GM12864 (cell line): ENCODE measurements around the gene LARP4B.

Experiments used
- DNase-seq: peaks from one replicate; pipeline ENCODE4 v3.0.0-alpha.2; 2011; ENCODE audit warnings: low read depth
- H3K4me3 ChIP-seq: 2 replicates; pipeline ENCODE4 v1.5.1; 2011; ENCODE audit warnings: mild to moderate bottlenecking, low read depth, low read length, control low read depth
- TF ChIP-seq, protein P1 (sequence below): IDR thresholded peaks from 2 replicates; pipeline ENCODE4 v1.5.1; 2011; ENCODE audit warnings: low read depth, mild to moderate bottlenecking, moderate library complexity, low read length, control low read depth, inconsistent platforms; ENCODE audit errors: missing control alignments

Gene LARP4B

DNA sequence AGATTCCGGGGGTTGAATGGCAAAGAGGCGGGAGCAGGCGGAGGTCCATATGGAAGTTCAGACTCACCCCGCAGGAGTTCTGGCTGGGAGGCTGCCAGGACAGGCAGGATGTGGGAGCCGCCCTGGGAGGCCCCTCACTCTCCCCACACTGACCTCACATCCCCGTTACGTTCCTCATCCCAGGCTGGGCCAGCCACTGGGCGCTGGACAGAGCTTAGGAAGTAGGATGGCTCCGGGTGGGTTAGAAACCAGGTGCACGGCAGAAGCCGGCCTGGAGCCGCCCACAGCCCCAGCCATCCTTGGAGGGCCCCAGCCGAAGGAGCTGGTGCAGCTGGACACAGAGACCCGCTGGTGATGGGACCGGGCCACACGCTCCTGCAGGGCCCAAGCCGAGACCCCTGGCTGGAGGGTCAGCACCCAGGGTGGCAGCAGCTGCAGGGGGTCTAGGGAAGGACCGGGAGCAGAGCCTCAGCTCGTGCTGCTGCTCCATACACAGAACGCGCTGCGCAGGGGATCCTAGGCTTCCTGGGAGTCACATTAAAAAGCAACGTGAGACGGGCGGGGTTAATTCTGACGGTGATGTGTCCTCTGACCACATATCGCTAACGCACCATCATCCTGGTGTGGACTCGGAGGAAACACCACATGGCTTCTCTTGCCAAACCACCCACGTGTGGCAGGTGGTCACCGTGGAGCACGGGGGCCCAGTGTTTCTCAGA, 143.4 kb downstream of the LARP4B start:
- no peak for DNase-seq
- TF ChIP-seq, protein P1, sequence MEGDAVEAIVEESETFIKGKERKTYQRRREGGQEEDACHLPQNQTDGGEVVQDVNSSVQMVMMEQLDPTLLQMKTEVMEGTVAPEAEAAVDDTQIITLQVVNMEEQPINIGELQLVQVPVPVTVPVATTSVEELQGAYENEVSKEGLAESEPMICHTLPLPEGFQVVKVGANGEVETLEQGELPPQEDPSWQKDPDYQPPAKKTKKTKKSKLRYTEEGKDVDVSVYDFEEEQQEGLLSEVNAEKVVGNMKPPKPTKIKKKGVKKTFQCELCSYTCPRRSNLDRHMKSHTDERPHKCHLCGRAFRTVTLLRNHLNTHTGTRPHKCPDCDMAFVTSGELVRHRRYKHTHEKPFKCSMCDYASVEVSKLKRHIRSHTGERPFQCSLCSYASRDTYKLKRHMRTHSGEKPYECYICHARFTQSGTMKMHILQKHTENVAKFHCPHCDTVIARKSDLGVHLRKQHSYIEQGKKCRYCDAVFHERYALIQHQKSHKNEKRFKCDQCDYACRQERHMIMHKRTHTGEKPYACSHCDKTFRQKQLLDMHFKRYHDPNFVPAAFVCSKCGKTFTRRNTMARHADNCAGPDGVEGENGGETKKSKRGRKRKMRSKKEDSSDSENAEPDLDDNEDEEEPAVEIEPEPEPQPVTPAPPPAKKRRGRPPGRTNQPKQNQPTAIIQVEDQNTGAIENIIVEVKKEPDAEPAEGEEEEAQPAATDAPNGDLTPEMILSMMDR = no peak
- no peak overlapping the region for H3K4me3 ChIP-seq

DNA sequence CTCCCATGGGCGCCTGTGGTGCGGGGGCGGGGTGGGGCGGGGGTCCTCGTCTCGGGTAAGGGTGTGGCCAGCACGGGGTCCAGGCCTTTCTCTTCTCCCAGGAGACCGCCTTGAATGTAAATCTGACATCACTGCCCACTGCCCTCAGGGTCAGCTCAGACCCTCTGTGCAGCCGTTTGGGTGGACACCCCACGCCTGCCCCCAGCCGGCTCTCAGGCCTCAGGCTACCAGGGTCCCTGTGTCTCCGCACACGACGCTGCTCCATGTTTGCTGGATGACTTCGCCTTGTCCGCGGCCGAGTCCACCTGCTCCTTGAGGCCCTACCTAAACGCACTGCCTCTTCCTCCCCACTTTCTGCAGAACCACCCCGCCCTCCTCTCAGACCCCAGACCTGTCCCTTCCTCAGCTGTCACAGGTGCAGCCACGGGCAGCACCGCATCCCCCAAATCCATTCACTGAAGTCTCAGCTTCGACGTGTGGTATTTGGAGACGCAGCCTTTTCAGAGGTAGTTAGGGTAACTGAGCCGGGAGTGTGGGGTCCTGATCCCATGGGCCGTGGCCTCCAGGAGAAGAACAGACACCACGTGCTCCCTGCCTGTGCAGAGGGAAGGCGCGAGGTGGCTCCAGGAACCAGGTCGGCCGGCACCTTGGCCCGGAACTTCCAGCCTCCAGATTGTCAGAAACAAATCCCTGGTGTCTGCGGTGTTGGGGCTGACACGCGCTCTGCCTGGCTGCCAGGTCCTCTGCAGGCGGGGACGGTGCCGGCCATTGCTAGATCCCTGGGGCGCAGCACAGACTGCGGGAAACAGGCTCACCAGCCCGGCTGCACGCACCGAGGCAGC, 144.7 kb downstream of the LARP4B start:
- TF ChIP-seq, protein P1 = no peak
- H3K4me3 ChIP-seq = no peak overlapping the region
- DNase-seq = no peak

DNA sequence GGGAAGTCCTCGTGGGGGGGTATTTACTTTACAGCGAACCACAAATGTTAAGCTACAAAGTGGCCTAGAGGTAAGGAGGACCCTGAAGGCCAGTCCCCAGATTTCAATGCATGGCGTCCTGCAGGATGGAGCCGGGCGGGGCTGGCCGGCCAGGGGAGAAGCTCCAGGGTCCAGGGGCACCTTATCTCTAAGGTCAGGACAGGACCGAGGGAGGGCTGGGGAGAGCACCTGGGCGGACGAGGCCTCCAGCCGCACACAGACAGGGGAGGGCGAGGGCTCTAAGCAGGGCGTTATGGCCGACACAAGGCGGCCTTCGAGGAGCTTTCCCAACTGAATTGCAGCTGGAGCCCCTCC, 145.7 kb downstream of the LARP4B start:
- DNase-seq = no peak

DNA sequence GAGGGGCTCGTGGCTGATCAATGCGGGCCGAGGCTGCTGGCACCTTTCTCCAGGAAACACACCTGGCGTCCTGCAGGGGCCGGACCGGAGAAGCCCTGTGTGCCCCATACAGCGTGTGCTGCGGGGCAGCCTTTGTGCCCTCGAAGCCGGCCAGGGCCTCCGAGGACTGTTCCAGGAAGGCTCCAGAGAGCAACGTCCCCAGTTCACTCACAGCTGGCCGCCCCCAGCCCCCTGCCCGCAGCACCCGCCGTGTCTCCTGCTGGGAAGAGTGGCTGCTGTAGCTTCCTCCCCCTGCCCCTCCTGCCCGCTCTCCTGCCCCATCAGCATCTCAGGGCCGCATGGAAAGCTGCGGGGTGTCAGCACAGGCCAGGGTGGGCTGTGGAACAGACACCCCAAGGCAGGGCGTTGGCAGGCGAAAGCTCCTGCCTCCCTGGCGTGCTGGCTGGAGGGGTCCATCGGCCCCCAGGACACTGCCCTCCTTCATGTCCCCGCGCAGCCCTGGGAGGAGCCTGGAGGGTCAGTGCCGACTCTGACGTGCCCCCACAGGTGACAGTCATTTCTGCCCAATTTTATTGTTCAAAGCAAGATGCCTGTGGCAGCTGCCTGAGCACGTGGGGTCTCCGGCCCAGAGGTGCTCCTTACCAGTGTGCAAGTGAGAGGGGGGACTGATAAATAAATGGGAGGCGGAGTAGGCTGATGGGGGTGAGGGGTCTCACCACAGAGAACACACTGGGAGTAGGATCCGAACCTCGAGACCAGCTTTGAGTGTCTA, 146.2 kb downstream of the LARP4B start:
- H3K4me3 ChIP-seq = no peak overlapping the region
- TF ChIP-seq, protein P1 = no peak
- no peak for DNase-seq

More for the DNA sequence above, 145.7 kb downstream of the LARP4B start:
- no peak overlapping the region for H3K4me3 ChIP-seq
- TF ChIP-seq, protein P1 = no peak

DNA sequence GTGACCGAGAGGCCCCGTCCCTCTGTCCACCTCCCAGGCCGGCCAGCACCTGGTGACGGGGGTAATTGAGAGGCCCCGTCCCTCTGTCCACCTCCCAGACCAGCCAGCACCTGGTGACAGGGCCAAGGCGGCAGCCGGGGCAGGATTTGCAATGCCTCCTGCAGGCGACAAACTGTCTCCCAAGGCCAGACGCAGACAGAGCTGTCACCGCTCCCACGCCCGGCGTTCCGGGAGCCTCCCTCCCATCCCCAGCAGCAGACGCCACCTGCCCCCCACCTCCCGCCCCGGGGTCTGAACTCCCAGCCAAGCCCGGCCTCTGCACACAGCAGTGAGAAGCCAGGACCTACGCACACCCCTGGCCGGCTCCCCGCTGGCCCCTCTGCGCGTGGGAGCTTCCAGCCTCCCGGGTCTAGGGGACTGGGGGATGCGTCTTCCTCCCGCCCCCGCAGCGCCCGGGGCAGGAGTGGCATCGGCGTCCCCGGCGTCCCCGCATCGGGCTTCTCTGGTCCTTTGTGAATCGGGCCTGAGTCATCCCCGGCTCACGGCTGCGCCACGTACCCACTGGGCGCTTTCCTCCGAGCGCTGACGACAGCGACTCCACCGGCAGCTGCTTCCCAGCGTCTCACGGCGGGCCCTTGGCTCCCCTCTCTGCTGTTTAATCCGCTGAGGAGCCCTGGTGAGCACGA, 147.0 kb downstream of the LARP4B start:
- TF ChIP-seq, protein P1 = no peak

DNA sequence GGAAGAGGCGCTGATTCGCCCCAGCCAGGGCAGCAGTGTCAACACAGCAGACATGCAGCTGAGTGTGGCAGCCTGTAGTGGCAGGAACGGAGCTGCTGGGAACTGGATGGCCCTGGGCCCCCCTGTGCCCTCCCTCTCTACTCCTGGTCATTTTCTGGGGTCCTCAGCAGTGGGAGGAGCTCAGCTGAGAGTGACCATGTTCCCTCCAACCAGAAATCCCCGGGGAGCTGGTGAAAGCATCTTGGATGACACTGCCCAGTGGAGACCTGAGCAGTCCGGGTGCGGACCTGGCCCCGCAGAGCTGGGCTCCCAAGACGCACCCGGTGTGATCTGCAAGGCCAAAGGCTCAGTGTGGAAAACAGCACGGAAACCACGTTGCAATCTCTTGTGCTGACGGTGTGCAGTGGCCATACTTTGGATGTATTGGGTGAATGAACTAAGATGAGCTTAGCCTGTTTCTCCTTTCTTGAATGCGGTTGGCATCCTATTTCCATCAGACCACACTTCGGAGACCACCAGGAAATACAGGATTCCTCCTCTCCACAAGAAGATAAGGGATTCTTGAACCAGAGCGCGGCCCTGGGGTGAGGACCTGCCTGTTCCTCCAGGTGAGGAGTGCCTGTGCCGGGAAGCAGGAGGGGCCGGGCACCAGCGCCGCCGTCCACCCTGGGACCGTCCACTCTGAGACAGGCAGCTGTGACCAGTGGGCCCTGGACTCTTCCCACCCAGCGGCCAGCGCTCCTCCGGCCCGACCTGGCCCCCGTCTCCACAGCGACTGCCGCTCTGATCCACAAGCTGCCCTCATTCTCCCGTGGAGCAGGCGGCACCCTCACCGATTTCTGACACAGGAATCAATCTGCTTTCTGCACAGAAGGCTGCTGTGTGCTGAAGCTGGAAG, 148.5 kb downstream of the LARP4B start:
- no peak for DNase-seq
- no peak overlapping the region for H3K4me3 ChIP-seq
- TF ChIP-seq, protein P1 = no peak

More for the DNA sequence above, 147.0 kb downstream of the LARP4B start:
- DNase-seq = no peak
- no peak overlapping the region for H3K4me3 ChIP-seq
